Measurements from ENCODE around the gene EFHC1.

- TF ChIP-seq CTCF (IDR thresholded peaks at IDR 0.05; ENCODE audit: low read depth, low read length, poor library complexity, severe bottlenecking) (no peak), EZH2phosphoT487 (IDR thresholded peaks at IDR 0.05; ENCODE audit: borderline replicate concordance, low read length) (no peak)
Measured at GRCh38 chr6:52423971-52424381, 3.8 kb downstream of the EFHC1 start.

Measured in DOHH2 (cell line).